Hypothalamus (tissue), 51 donors: ENCODE measurements around the gene PNLIPRP1.

Experiments
- DNase-seq, 51 donors: peaks; one replicate each; lab custom pipeline; 2025; lab: John Stamatoyannopoulos, UW

The PNLIPRP1 gene

GRCh38 chr10:116590590-116591444 is at the start of gene PNLIPRP1:
Gene PNLIPRP1, plus strand, starts transcription at chr10:116590959. Its CDS starts 171 bp downstream, at chr10:116591130.
- no peak for DNase-seq

GRCh38 chr10:116542007-116542677 is 48.6 kb upstream of the PNLIPRP1 start:
- DNase-seq, result no peak

- no peak for DNase-seq
Observed at GRCh38 chr10:116545122-116545521, 45.6 kb upstream of the PNLIPRP1 start.

- no peak for DNase-seq
Observed at GRCh38 chr10:116545756-116546155, 45.0 kb upstream of the PNLIPRP1 start, which contains the start of gene PNLIP. Gene PNLIP, plus strand, starts transcription at chr10:116545931. Its CDS starts 162 bp downstream, at chr10:116546093.

GRCh38 chr10:116548301-116548700 is 42.5 kb upstream of the PNLIPRP1 start:
- DNase-seq, result no peak

GRCh38 chr10:116553378-116553980 is 37.3 kb upstream of the PNLIPRP1 start:
- no peak for DNase-seq

GRCh38 chr10:116554628-116555027 is 36.1 kb upstream of the PNLIPRP1 start:
- no peak for DNase-seq

GRCh38 chr10:116555880-116556279 is 34.9 kb upstream of the PNLIPRP1 start:
- no peak for DNase-seq

GRCh38 chr10:116557305-116557880 is 33.4 kb upstream of the PNLIPRP1 start:
- DNase-seq, result no peak

- DNase-seq, result no peak
Observed at GRCh38 chr10:116565534-116565933, 25.2 kb upstream of the PNLIPRP1 start.

GRCh38 chr10:116566932-116567331 is 23.8 kb upstream of the PNLIPRP1 start:
- DNase-seq, result no peak

- DNase-seq, result no peak
Observed at GRCh38 chr10:116567335-116567734, 23.4 kb upstream of the PNLIPRP1 start.

- no peak for DNase-seq
Observed at GRCh38 chr10:116574797-116575196, 16.0 kb upstream of the PNLIPRP1 start.

- no peak for DNase-seq
Observed at GRCh38 chr10:116587878-116588591, 2.7 kb upstream of the PNLIPRP1 start.

- DNase-seq, result no peak
Observed at GRCh38 chr10:116588995-116589394, 1.8 kb upstream of the PNLIPRP1 start.

- DNase-seq, result no peak
Observed at GRCh38 chr10:116589926-116590325, 833 bp upstream of the PNLIPRP1 start.

GRCh38 chr10:116593139-116593740 is 2.5 kb downstream of the PNLIPRP1 start:
- no peak for DNase-seq

GRCh38 chr10:116594525-116595035 is 3.8 kb downstream of the PNLIPRP1 start:
- DNase-seq, result no peak

- DNase-seq, result no peak
Observed at GRCh38 chr10:116596062-116596461, 5.3 kb downstream of the PNLIPRP1 start.

GRCh38 chr10:116597543-116597942 is 6.8 kb downstream of the PNLIPRP1 start:
- no peak for DNase-seq
